ENCODE measurements around the gene STUB1.
A peak's percentile ranks its signal among the peaks of the same experiment; 100 is the strongest.

Gene STUB1

DNA sequence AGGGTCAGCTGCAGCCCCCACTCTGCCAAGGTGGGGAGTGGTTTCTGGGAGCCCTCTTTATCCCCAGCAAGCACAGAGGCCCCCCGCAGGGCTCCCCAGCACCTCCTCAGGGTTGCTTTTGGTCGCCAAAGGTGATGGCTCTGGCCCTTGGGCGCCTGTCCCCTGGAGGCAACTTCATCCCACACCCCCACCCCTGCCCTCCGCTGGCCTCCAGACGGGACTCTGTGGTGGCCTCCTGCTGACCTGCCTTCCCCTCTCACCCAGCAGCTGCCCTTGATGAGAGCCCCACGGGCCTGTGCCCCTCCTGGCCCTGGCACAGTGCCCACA, 20.1 kb upstream of the STUB1 start:
- TF ChIP-seq, protein P1, sequence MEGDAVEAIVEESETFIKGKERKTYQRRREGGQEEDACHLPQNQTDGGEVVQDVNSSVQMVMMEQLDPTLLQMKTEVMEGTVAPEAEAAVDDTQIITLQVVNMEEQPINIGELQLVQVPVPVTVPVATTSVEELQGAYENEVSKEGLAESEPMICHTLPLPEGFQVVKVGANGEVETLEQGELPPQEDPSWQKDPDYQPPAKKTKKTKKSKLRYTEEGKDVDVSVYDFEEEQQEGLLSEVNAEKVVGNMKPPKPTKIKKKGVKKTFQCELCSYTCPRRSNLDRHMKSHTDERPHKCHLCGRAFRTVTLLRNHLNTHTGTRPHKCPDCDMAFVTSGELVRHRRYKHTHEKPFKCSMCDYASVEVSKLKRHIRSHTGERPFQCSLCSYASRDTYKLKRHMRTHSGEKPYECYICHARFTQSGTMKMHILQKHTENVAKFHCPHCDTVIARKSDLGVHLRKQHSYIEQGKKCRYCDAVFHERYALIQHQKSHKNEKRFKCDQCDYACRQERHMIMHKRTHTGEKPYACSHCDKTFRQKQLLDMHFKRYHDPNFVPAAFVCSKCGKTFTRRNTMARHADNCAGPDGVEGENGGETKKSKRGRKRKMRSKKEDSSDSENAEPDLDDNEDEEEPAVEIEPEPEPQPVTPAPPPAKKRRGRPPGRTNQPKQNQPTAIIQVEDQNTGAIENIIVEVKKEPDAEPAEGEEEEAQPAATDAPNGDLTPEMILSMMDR (IDR thresholded peaks at IDR 0.05; ENCODE audit: low read depth, low read length): no peak
- H3K4me3 ChIP-seq (replicated peaks in 1 of 2; ENCODE audit: low read depth in 2 of 2, low read length in 2 of 2): no peak overlapping the region
- DNase-seq (ENCODE audit: low read depth in 2 of 2): no peak

DNA sequence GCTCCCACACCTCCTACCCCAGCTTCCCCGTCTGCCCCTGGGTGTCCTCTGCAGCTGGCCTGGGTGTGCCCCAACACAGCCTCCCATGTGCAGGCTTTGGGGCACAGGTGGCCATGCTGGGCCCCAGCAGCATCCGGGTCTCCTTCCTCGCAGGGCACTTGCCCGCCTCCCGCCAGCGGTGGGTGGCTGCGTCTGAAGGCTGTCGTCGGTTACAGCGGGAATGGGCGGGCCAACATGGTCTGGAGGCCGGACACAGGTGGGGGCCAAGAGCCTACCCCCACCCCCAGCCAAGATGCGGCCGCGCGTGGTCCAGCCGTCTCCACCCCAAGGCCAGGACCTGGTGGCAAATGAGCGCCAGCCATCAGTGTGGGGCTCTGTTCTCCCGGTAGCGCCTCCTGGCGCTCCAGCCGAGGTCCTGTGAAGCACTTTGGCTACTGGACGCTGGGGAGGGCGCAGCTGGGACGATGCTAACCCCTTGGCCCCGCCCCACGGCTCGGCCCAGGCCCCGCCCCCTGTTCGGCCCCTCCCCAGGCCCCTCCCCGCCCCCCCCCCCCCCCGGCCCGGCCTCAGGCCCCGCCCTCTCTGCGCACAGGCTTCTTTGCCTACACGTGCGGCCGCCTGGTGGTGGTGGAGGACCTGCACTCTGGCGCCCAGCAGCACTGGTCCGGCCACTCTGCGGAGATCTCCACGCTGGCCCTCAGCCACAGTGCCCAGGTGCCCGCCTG, 19.6 kb upstream of the STUB1 start:
- DNase-seq (ENCODE audit: low read depth in 2 of 2): peak; percentile 76 to 88
- TF ChIP-seq, protein P1 (IDR thresholded peaks at IDR 0.05; ENCODE audit: low read depth, low read length): peak; percentile 24
- H3K4me3 ChIP-seq (replicated peaks in 1 of 2; ENCODE audit: low read depth in 2 of 2, low read length in 2 of 2): no peak overlapping the region

DNA sequence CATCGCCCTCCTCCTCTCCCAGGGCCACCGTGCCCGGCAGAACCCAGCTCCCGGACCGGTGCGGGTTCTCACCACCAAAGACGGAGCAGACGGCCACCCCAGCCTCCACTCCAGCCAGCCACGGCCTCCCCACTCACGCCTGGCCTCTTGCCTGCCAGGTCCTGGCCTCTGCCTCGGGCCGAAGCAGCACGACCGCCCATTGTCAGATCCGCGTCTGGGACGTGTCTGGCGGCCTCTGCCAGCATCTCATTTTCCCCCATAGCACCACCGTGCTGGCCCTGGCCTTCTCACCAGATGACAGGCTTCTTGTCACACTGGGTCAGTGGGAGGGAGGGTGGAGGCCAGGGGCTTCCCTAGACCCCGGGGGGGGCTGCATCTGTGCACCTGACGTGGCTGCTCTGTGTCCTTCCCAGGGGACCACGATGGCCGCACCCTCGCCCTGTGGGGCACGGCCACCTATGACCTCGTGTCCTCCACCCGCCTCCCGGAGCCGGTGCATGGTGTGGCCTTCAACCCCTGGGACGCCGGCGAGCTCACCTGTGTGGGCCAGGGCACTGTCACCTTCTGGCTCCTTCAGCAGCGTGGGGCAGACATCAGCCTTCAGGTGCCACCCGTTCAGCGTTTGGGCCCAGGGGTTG, 18.9 kb upstream of the STUB1 start:
- TF ChIP-seq, protein P1 (IDR thresholded peaks at IDR 0.05; ENCODE audit: low read depth, low read length): no peak
- no peak overlapping the region for H3K4me3 ChIP-seq (replicated peaks in 1 of 2; ENCODE audit: low read depth in 2 of 2, low read length in 2 of 2)
- no peak for DNase-seq (ENCODE audit: low read depth in 2 of 2)

DNA sequence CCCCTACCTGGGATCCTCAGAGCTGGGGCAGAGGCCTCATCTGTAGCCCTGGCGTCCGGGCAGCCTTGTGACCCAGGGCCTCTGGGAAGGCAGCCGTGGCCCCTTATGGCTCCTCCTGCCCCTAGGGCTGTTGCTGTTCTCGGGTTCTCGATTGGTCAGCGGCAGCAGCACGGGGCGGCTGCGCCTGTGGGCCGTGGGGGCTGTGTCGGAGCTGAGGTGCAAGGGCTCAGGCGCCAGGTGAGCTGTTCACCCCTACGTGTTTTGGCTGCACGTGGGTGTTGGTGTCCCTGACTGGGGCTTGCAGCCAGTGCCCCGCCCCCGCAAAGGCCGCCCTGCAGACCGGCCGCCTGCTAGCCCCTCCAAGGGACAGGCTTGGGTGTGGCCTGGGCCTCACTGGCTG, 18.1 kb upstream of the STUB1 start:
- DNase-seq (ENCODE audit: low read depth in 2 of 2): no peak
- H3K4me3 ChIP-seq (replicated peaks in 1 of 2; ENCODE audit: low read depth in 2 of 2, low read length in 2 of 2): no peak overlapping the region
- TF ChIP-seq, protein P1 (IDR thresholded peaks at IDR 0.05; ENCODE audit: low read depth, low read length): no peak

DNA sequence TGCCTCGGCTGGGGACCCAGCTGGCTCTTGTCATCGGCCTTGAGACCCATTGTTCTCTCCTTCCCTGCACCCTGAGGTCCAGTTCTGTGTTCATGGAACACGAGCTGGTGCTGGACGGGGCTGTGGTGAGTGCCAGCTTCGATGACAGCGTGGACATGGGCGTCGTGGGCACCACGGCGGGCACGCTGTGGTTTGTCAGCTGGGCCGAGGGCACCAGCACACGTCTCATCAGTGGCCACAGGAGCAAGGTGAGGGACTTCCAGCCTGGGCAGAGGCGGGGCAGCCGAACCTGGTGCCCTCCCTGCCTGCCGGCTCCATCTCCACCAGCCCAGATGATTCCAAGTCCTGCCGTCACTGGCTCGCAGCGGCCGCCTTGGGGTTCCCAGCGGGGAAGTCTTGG, 17.6 kb upstream of the STUB1 start:
- H3K4me3 ChIP-seq (replicated peaks in 1 of 2; ENCODE audit: low read depth in 2 of 2, low read length in 2 of 2): no peak overlapping the region
- TF ChIP-seq, protein P1 (IDR thresholded peaks at IDR 0.05; ENCODE audit: low read depth, low read length): no peak

DNA sequence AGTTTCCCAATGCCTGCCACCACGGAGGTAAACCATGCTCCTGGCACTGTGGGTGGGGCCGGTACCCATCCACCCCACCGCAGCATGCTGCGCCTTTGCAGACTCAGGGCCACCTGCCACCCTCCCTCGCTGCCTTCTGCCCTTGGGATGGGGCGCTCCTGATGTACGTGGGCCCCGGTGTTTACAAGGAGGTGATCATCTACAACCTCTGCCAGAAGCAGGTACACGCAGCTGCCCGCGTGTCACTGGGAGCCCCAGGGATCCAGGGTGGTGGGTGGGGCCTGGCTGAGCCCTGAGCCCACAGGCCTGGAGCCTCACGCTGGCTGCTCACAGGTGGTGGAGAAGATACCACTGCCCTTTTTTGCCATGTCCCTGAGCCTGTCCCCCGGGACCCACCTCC, 13.6 kb upstream of the STUB1 start:
- no peak overlapping the region for H3K4me3 ChIP-seq (replicated peaks in 1 of 2; ENCODE audit: low read depth in 2 of 2, low read length in 2 of 2)
- DNase-seq (ENCODE audit: low read depth in 2 of 2): no peak
- TF ChIP-seq, protein P1 (IDR thresholded peaks at IDR 0.05; ENCODE audit: low read depth, low read length): no peak

More for the DNA sequence above, 17.6 kb upstream of the STUB1 start:
- no peak for DNase-seq (ENCODE audit: low read depth in 2 of 2)

Data from cardiac fibroblast (primary cell).